Caco-2 (cell line): Measurements from ENCODE around the gene HIBCH. TPM values are rescaled to one million over a fixed set of nuclear protein-coding genes. Genes with fewer than 3 reads are reported as not detected.

Experiments
- BruUV-seq: library from RNA; stranded (reverse); fragments of 400-500 nt; replicated peaks from 2 replicates; lab custom pipeline; 2021; lab: Mats Ljungman, UMichigan
- CTCF ChIA-PET: fragments of 300-600 bp; sonication (Branson Sonifier 250); formaldehyde crosslinking; loops from one replicate; lab custom pipeline; 2022; ENCODE audit warnings: antibody characterized with exemption; lab: Charles Lee
- POLR2A ChIA-PET: fragments of 300-600 bp; sonication (Branson Sonifier 250); formaldehyde crosslinking; loops from one replicate; lab custom pipeline; 2022; ENCODE audit warnings: antibody characterized with exemption; lab: Charles Lee
- DNase-seq, 2 experiments: peaks; one replicate each; pipeline versions ENCODE4 v3.0.0 to v3.0.0-alpha.2; 2020 to 2022
- H3K27me3 ChIP-seq: replicated peaks from 2 replicates; pipeline ENCODE4 v1.6.0; 2011; ENCODE audit warnings: low read length; ENCODE audit not compliant: control insufficient read depth, insufficient read depth
- H3K36me3 ChIP-seq: 2 replicates; pipeline ENCODE4 v1.5.1; 2011; ENCODE audit warnings: low read length; ENCODE audit not compliant: control insufficient read depth, insufficient read depth
- H3K4me1 ChIP-seq: fragments of 250-450 bp; sonication (Bioruptor Pico); 2 replicates; pipeline ENCODE4 v1.5.1; 2020; ENCODE audit warnings: mild to moderate bottlenecking
- H3K4me3 ChIP-seq: 2 replicates; pipeline ENCODE4 v1.5.1; 2011; ENCODE audit warnings: low read depth, mild to moderate bottlenecking, control low read depth, low read length
- H3K9me3 ChIP-seq: fragments of 250-450 bp; sonication (Bioruptor Pico); 2 replicates; pipeline ENCODE4 v1.5.1; 2020; ENCODE audit warnings: mild to moderate bottlenecking, moderate library complexity
- H3K27ac Mint-ChIP-seq: one replicate; pipeline ENCODE4 v1.8.0; 2022; ENCODE audit warnings: mixed read lengths; ENCODE audit not compliant: unreplicated experiment
- H3K27me3 Mint-ChIP-seq: one replicate; pipeline ENCODE4 v1.8.0; 2022; ENCODE audit warnings: mixed read lengths; ENCODE audit not compliant: insufficient read depth, unreplicated experiment
- H3K36me3 Mint-ChIP-seq: one replicate; pipeline ENCODE4 v1.8.0; 2022; ENCODE audit warnings: mild to moderate bottlenecking, mixed read lengths; ENCODE audit not compliant: insufficient read depth, unreplicated experiment
- H3K4me1 Mint-ChIP-seq: one replicate; pipeline ENCODE4 v1.8.0; 2022; ENCODE audit warnings: low read depth, mixed read lengths; ENCODE audit not compliant: unreplicated experiment
- H3K4me3 Mint-ChIP-seq: one replicate; pipeline ENCODE4 v1.8.0; 2022; ENCODE audit warnings: mild to moderate bottlenecking, moderate library complexity, mixed read lengths; ENCODE audit not compliant: unreplicated experiment
- H3K9me3 Mint-ChIP-seq: one replicate; pipeline ENCODE4 v1.8.0; 2022; ENCODE audit warnings: mixed read lengths; ENCODE audit not compliant: unreplicated experiment
- intact Hi-C: fragments of 100-400 bp; cut with micrococcal nuclease; formaldehyde crosslinking; loops from one replicate; pipeline ENCODE4 v1.10.0; 2022; ENCODE audit not compliant: unreplicated experiment
- total RNA-seq: library from RNA; stranded (reverse); gene quantifications from 2 replicates; pipeline ENCODE4 v1.2.3, GENCODE V29; 2022
- TF ChIP-seq, protein P1 (sequence below), 2 experiments: fragments of 200-600 bp in 1 of 2; IDR thresholded peaks; 1 replicate in 1 of 2; 2 replicates in 1 of 2; pipeline versions ENCODE4 v1.5.1 to v1.8.0; 2011 to 2022; ENCODE audit warnings: antibody characterized with exemption in 1 of 2, control low read depth in 1 of 2, inconsistent platforms in 1 of 2, low read depth in 1 of 2, low read length in 1 of 2, mild to moderate bottlenecking in 1 of 2, moderate library complexity in 1 of 2; ENCODE audit not compliant: insufficient read depth in 1 of 2, severe bottlenecking in 1 of 2, unreplicated experiment in 1 of 2

The HIBCH gene
- total RNA-seq, 1 experiment from 2014 or later: 34.4 TPM

GRCh38 chr2:190165491-190165890 is 154.1 kb downstream of the HIBCH start:
- Mint-ChIP-seq H3K27ac (no peak overlapping the region), H3K36me3 (no peaks in the 10 kb centered on the region), H3K27me3 (no peaks in the 10 kb centered on the region), H3K4me1 (peaks cover 17% of the 10 kb centered on the region), H3K4me3 (no peak overlapping the region), H3K9me3 (peaks cover 37% of the 10 kb centered on the region)
- H3K4me3 ChIP-seq: no peak overlapping the region
- intact Hi-C loops: no loop called here
- ChIA-PET POLR2A (no interaction called here), CTCF (no interaction called here)
- TF ChIP-seq, protein P1, sequence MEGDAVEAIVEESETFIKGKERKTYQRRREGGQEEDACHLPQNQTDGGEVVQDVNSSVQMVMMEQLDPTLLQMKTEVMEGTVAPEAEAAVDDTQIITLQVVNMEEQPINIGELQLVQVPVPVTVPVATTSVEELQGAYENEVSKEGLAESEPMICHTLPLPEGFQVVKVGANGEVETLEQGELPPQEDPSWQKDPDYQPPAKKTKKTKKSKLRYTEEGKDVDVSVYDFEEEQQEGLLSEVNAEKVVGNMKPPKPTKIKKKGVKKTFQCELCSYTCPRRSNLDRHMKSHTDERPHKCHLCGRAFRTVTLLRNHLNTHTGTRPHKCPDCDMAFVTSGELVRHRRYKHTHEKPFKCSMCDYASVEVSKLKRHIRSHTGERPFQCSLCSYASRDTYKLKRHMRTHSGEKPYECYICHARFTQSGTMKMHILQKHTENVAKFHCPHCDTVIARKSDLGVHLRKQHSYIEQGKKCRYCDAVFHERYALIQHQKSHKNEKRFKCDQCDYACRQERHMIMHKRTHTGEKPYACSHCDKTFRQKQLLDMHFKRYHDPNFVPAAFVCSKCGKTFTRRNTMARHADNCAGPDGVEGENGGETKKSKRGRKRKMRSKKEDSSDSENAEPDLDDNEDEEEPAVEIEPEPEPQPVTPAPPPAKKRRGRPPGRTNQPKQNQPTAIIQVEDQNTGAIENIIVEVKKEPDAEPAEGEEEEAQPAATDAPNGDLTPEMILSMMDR (IDR thresholded peaks at IDR 0.05; ENCODE audit: insufficient read depth in 1 of 2, low read depth in 1 of 2, low read length in 1 of 2, severe bottlenecking in 1 of 2, unreplicated experiment in 1 of 2): no peak
- no peaks in the 10 kb centered on the region for H3K36me3 ChIP-seq
- DNase-seq: no peak
- H3K9me3 ChIP-seq: peaks cover 5% of the 10 kb centered on the region
- H3K4me1 ChIP-seq: peaks cover 8% of the 10 kb centered on the region
- BruUV-seq: no TSS peak
- no peaks in the 10 kb centered on the region for H3K27me3 ChIP-seq

DNA sequence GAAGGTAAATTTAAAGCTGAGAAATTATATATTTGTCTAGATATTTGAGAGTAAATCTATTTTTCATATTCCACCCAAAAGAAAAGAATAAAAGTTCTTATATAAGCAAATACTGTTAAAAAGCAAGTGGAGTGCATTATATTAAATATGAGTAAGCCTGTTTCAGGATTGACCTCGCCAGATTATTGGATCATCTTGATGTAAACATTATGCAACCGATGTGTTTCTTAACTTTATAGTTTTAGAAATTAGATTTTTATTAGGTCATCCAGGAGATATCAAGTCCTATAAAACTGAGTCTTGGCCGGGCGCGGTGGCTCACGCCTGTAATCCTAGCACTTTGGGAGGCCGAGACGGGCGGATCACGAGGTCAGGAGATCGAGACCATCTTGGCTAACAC is 156.8 kb downstream of the HIBCH start:
- Mint-ChIP-seq H3K27me3 (no peaks in the 10 kb centered on the region), H3K36me3 (no peaks in the 10 kb centered on the region), H3K4me1 (no peaks in the 10 kb centered on the region), H3K4me3 (no peak overlapping the region), H3K27ac (no peak overlapping the region), H3K9me3 (peaks cover 23% of the 10 kb centered on the region)
- no peak for DNase-seq
- TF ChIP-seq, protein P1 (IDR thresholded peaks at IDR 0.05; ENCODE audit: insufficient read depth in 1 of 2, low read depth in 1 of 2, low read length in 1 of 2, severe bottlenecking in 1 of 2, unreplicated experiment in 1 of 2): no peak
- ChIA-PET POLR2A (no interaction called here), CTCF (no interaction called here)
- no peaks in the 10 kb centered on the region for H3K36me3 ChIP-seq
- no peak overlapping the region for H3K4me3 ChIP-seq
- peaks cover 5% of the 10 kb centered on the region for H3K9me3 ChIP-seq
- no peaks in the 10 kb centered on the region for H3K27me3 ChIP-seq
- H3K4me1 ChIP-seq: no peaks in the 10 kb centered on the region
- no TSS peak for BruUV-seq
- intact Hi-C loops: no loop called here

DNA sequence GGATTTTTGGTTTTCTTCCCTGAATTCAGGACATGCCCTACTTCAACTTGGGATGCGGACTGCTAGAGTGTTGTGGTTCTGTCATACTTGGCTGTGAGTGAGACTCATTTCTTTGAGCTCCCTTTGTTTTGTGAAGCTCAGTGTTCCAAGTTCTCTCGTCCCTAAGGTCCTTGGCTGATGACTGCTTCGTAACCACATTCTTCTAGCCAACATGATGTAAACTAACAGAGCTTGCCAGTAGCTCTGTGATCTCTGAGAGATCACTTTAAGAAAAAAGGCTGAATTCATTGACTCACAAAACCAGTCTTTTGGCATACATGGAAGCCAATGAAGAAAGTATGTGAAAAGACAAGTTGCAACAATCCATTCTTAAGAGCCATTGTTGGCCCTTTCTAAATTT is 160.2 kb downstream of the HIBCH start:
- ChIA-PET POLR2A (no interaction called here), CTCF (no interaction called here)
- intact Hi-C loops: no loop called here
- Histone ChIP-seq H3K36me3 (no peaks in the 10 kb centered on the region), H3K9me3 (no peaks in the 10 kb centered on the region), H3K27me3 (no peaks in the 10 kb centered on the region), H3K4me3 (no peak overlapping the region), H3K4me1 (no peaks in the 10 kb centered on the region)
- TF ChIP-seq, protein P1 (IDR thresholded peaks at IDR 0.05; ENCODE audit: insufficient read depth in 1 of 2, low read depth in 1 of 2, low read length in 1 of 2, severe bottlenecking in 1 of 2, unreplicated experiment in 1 of 2): no peak
- BruUV-seq: no TSS peak
- H3K4me3 Mint-ChIP-seq: no peak overlapping the region
- no peaks in the 10 kb centered on the region for H3K36me3 Mint-ChIP-seq
- H3K9me3 Mint-ChIP-seq: no peaks in the 10 kb centered on the region
- DNase-seq: no peak
- no peak overlapping the region for H3K27ac Mint-ChIP-seq
- H3K4me1 Mint-ChIP-seq: no peaks in the 10 kb centered on the region
- no peaks in the 10 kb centered on the region for H3K27me3 Mint-ChIP-seq
